Body of pancreas (tissue), 4 donors: ENCODE measurements around the gene MEIS2.

Experiments used
- POLR2A ChIP-seq, 3 donors: fragments of 450-650 bp; IDR thresholded peaks; one replicate each; pipeline ENCODE4 v1.6.1; 2016; ENCODE audit warnings: antibody characterized with exemption in 3 of 3, mild to moderate bottlenecking in 2 of 3
- TF ChIP-seq, protein P1 (sequence below), 7 experiments: fragments of 450-650 bp in 4 of 7; fragments of 200-600 bp in 3 of 7; sonication (generic) in 3 of 7; IDR thresholded peaks; one replicate each; pipeline ENCODE4 v1.5.1; 2016 to 2019; ENCODE audit warnings: antibody characterized with exemption in 7 of 7

DNA sequence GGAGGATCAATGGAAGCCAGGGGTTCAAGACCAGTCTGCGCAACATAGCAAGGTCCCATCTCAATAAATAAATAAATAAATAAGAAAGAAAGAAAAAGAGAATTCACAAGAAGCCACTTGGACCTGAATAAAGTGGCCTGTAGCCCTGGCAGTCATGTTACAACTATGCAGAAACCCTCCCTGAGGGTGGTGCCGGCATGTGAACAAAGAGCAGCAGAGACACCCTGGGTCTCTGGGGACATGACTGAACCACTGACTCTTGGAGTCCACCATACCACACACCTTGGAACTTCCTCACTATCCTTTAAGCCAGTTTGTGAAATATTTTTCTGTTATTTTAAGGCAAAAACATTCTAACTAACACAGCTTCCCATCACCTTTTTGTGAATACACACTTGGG, 93.0 kb downstream of the MEIS2 start:
- TF ChIP-seq, protein P1, sequence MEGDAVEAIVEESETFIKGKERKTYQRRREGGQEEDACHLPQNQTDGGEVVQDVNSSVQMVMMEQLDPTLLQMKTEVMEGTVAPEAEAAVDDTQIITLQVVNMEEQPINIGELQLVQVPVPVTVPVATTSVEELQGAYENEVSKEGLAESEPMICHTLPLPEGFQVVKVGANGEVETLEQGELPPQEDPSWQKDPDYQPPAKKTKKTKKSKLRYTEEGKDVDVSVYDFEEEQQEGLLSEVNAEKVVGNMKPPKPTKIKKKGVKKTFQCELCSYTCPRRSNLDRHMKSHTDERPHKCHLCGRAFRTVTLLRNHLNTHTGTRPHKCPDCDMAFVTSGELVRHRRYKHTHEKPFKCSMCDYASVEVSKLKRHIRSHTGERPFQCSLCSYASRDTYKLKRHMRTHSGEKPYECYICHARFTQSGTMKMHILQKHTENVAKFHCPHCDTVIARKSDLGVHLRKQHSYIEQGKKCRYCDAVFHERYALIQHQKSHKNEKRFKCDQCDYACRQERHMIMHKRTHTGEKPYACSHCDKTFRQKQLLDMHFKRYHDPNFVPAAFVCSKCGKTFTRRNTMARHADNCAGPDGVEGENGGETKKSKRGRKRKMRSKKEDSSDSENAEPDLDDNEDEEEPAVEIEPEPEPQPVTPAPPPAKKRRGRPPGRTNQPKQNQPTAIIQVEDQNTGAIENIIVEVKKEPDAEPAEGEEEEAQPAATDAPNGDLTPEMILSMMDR (IDR thresholded peaks at IDR 0.05), result no peak
- no peak for TF ChIP-seq POLR2A (IDR thresholded peaks at IDR 0.05)
